Thyroid gland (tissue), 4 donors: ENCODE measurements around the gene PRKD1. TPM values are rescaled to one million over a fixed set of nuclear protein-coding genes. Genes with fewer than 3 reads are reported as not detected.
A peak's percentile ranks its signal among the peaks of the same experiment; 100 is the strongest.

Source experiments
- DNase-seq, 2 donors: peaks; one replicate each; pipeline ENCODE4 v3.0.0-alpha.2; 2019
- H3K27ac ChIP-seq, 3 donors: fragments of 200-600 bp; sonication (generic); 1 replicate in 2 of 3; 2 replicates in 1 of 3; pipeline ENCODE4 v1.5.1; 2016 to 2019; ENCODE audit warnings: mild to moderate bottlenecking in 1 of 3, moderate library complexity in 1 of 3
- H3K27me3 ChIP-seq: fragments of 200-600 bp; sonication (generic); one replicate; pipeline ENCODE4 v1.5.1; 2019
- H3K36me3 ChIP-seq, 2 donors: fragments of 200-600 bp; sonication (generic); one replicate each; pipeline ENCODE4 v1.5.1; 2016 to 2019
- H3K4me1 ChIP-seq, 2 donors: fragments of 200-600 bp; sonication (generic); one replicate each; pipeline ENCODE4 v1.5.1; 2017 to 2019
- H3K4me3 ChIP-seq, 3 donors: fragments of 200-600 bp; sonication (generic); replicated peaks in 1 of 3; 1 replicate in 2 of 3; 2 replicates in 1 of 3; pipeline ENCODE4 v1.5.1; 2016; ENCODE audit warnings: mild to moderate bottlenecking in 1 of 3
- H3K9me3 ChIP-seq: fragments of 200-600 bp; sonication (generic); one replicate; pipeline ENCODE4 v1.5.1; 2017
- CTCF ChIP-seq, 6 experiments: fragments of 200-600 bp in 3 of 6; fragments of 450-650 bp in 3 of 6; sonication (generic) in 3 of 6; IDR thresholded peaks; one replicate each; pipeline ENCODE4 v1.5.1; 2016 to 2019; ENCODE audit warnings: antibody characterized with exemption in 6 of 6, mild to moderate bottlenecking in 2 of 6, inconsistent platforms in 1 of 6, moderate library complexity in 1 of 6
- POLR2A ChIP-seq, 2 donors: fragments of 450-650 bp; IDR thresholded peaks; one replicate each; pipeline ENCODE4 v1.6.1; 2017; ENCODE audit warnings: antibody characterized with exemption in 2 of 2, mild to moderate bottlenecking in 2 of 2, moderate library complexity in 1 of 2
- WGBS, 2 donors: methylation state at CpG; one replicate each; pipeline ENCODE4 v1.1.5; 2017; 5-methylcytosine and 5-hydroxymethylcytosine counted together
- intact Hi-C: fragments of 100-400 bp; cut with DNase I; formaldehyde crosslinking; loops from one replicate; pipeline ENCODE4 v1.15.1; 2023
- small RNA-seq: library from RNA; depleted of rRNA; stranded (forward); fragments of <200 nt; gene quantifications from one replicate; pipeline ENCODE3, GENCODE V24; 2016
- total RNA-seq, 4 donors: library from RNA; depleted of rRNA; stranded (reverse); fragments of >200 nt; gene quantifications; one replicate each; pipeline ENCODE4 v1.2.3, GENCODE V29; 2016

PRKD1 gene
- total RNA-seq, 4 donors from 2014 or later, result 12.7 to 17.4 (median 14.3) TPM

DNA sequence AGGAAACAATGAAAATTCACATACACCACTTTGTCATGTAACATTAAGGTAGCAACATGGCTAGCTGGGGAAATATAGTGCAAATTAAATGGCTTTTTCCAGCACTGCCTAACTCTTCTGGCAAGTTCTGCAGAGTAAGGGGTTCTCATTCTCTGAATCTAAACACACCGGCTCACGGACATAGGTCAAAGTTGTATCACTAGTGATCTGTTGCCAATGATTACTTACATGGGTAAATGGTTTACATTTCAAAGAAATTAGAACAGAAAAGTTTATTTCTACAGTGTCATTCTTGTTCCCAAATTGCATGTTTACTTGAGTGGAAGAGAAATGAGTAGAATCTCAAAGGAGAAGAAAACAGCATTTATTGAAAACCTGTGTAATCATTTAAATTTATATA lies 381.9 kb downstream of the PRKD1 start:
- DNase-seq, result no peak
- no peaks in the 10 kb centered on the region for H3K36me3 ChIP-seq
- TF ChIP-seq CTCF (IDR thresholded peaks at IDR 0.05), result no peak
- no peak for TF ChIP-seq POLR2A (IDR thresholded peaks at IDR 0.05)
- intact Hi-C loops, result loop anchor here (5.0 kb wide), 1 partner anchor 667 kb away; no protein-coding TSS in a partner anchor
- no peaks in the 10 kb centered on the region for H3K9me3 ChIP-seq
- H3K27me3 ChIP-seq, result no peaks in the 10 kb centered on the region
- H3K4me1 ChIP-seq, result no peaks in the 10 kb centered on the region
- no peak overlapping the region for H3K4me3 ChIP-seq
- 86 to 91% methylated on average over 2 of the region's 2 CpGs for WGBS, 2 donors
- H3K27ac ChIP-seq, result no peak overlapping the region

DNA sequence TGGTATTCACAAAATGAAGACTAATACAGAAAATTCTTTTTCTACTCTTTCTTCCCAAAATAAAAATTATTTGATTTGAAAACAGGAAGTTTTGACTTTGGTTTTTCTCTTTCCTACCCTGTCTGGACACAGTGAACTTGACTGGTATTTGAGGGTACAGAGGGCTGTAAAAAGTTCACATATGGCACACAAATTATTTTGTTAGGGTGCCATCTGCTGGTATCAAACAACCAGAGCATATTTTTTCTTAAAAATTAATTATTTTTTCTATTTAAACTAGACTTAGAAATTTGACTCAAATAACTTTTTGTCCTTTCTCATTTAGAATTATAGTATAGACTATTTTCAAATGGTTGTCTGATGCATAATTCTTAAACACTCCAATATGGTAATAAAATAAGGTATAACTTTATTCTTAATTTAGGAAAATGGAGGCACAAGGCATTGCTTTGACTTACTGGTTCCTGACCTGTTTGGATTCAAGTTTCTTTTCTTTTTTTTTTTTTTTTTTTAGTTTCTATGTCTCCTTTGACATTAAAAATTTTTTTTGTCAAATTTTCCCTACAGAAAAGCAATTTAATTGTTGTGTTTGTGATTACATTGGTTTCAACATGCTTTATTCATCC lies 390.6 kb downstream of the PRKD1 start:
- no peaks in the 10 kb centered on the region for H3K9me3 ChIP-seq
- TF ChIP-seq POLR2A (IDR thresholded peaks at IDR 0.05), result no peak
- peak in 3 of 6 experiments; percentile 15 to 53 (median 37) for TF ChIP-seq CTCF (IDR thresholded peaks at IDR 0.05)
- intact Hi-C loops, result loop anchor here (10.0 kb wide), 1 partner anchor 782 kb away; no protein-coding TSS in a partner anchor
- H3K4me1 ChIP-seq, result no peaks in the 10 kb centered on the region
- no peak overlapping the region for H3K4me3 ChIP-seq
- no peak overlapping the region for H3K27ac ChIP-seq
- no peaks in the 10 kb centered on the region for H3K27me3 ChIP-seq
- no peaks in the 10 kb centered on the region for H3K36me3 ChIP-seq
- DNase-seq, result no peak

DNA sequence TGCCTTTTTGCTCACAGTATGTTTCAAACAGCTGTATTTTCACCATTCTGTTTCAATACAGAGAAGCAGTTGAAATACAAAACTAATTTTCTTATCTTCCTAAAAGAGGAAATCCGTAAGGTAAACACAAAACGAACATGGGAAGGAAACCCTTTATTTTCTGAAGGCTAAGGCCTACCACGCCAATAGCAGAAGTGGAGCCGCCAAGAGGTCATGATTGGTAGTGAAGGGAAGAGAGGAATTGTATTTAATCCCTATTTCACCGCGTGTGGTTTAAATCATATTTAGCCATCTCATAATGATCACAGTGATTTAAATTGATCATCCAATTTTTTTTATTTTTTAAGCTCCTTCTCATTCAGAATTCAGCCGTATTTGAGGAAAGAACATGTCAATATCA lies 398.2 kb downstream of the PRKD1 start:
- DNase-seq, result no peak
- Histone ChIP-seq H3K27ac (no peak overlapping the region), H3K27me3 (no peaks in the 10 kb centered on the region), H3K9me3 (no peaks in the 10 kb centered on the region), H3K36me3 (no peaks in the 10 kb centered on the region), H3K4me1 (no peaks in the 10 kb centered on the region), H3K4me3 (no peak overlapping the region)
- intact Hi-C loops, result no loop called here
- peak in 1 of 6 experiments; percentile 11 for TF ChIP-seq CTCF (IDR thresholded peaks at IDR 0.05)
- no peak for TF ChIP-seq POLR2A (IDR thresholded peaks at IDR 0.05)
- WGBS, 2 donors, result 53 to 60% methylated on average over 7 of the region's 7 CpGs

DNA sequence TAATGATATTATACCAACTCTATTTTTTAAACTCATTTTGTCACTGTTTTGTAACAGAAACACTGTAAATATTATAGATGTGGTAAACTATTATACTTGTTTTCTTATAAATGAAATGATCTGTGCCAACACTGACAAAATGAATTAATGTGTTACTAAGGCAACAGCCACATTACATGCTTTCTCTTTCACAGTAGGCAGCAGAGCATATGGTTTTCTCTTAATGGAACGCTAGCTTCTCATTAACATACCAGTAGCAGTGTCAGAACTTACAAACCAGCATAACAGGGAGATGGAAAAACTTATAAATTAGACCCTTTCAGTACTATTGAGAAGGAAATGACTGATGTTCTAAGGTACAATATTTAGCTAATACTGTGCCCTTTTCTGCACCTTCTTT lies 398.8 kb downstream of the PRKD1 start:
- Histone ChIP-seq H3K4me3 (no peak overlapping the region), H3K9me3 (no peaks in the 10 kb centered on the region), H3K27ac (no peak overlapping the region), H3K36me3 (no peaks in the 10 kb centered on the region), H3K4me1 (no peaks in the 10 kb centered on the region), H3K27me3 (no peaks in the 10 kb centered on the region)
- no peak for TF ChIP-seq POLR2A (IDR thresholded peaks at IDR 0.05)
- TF ChIP-seq CTCF (IDR thresholded peaks at IDR 0.05), result no peak
- intact Hi-C loops, result no loop called here
- WGBS, 2 donors, result 39 to 53% methylated on average over 1 of the region's 1 CpG
- DNase-seq, result no peak

GRCh38 chr14:29527286-29527685 lies 400.4 kb downstream of the PRKD1 start:
- DNase-seq, result no peak
- H3K4me3 ChIP-seq, result no peak overlapping the region
- no peaks in the 10 kb centered on the region for H3K9me3 ChIP-seq
- no peak overlapping the region for H3K27ac ChIP-seq
- H3K27me3 ChIP-seq, result no peaks in the 10 kb centered on the region
- no peaks in the 10 kb centered on the region for H3K36me3 ChIP-seq
- intact Hi-C loops, result no loop called here
- no peaks in the 10 kb centered on the region for H3K4me1 ChIP-seq
- no peak for TF ChIP-seq POLR2A (IDR thresholded peaks at IDR 0.05)

Small RNA genes within 50 kb of the gene (small RNA-seq; reads per million reads assigned to genes)
- not detected for gene RNU6-1234P
